ENCODE results near the gene CYP19A1.

The CYP19A1 gene

GRCh38 chr15:51338496-51338895 is at the start of gene CYP19A1:
Gene CYP19A1, minus strand, starts transcription at chr15:51338596. Its CDS starts 95,684 bp downstream, at chr15:51242912.
- no peak for DNase-seq

DNA sequence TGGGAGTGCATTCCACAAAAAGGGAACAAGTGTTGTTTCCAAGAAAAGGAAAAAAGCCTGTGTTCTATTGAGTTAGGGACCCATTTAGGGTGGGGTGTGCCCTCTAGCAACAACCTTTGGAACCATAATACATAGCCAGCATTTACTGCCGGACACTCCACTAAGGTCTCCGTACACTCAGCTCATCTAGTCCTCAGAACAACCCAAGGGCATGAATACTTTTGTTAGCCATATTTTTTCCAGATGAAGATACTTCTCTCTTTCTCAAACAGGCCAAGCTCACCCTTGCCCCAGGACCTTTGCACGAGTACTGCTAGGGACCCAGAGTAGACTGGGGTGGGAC is 49.3 kb upstream of the CYP19A1 start:
- DNase-seq = no peak

DNA sequence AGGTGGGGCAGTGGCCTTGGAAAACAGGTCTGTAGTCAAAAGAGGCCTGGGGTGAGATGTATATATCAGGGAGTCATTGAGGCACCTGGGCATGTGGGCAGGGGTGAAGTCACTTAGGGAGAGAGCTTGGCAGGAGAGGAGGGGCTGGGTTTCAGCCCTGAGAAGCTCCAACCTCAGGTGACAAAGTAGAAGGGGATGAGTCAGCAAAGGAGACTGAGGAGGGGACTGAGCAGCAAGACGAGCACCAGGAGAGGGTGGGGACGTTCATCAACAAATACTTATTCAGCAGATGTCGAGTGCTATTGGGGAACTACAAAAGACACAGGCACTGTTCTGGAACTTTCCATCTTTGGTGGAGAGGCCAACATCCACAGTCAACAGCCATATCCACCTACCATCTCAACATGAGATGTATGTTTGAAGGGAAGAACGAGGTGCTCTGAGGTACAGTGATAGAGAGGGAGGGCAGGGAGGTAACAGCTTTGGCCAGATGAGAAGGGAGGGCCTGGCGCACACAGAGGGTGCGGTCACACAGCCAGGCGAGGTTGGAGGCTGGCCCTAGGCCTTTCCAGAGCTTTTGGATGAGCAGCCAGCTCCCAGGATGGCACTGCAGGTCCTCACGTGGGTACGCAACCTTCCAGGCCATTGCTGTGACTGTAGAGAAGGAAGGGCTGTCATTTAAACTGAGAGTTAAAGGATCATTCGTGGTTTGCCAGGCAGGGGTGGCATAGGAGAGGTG is 48.7 kb upstream of the CYP19A1 start:
- DNase-seq = no peak

DNA sequence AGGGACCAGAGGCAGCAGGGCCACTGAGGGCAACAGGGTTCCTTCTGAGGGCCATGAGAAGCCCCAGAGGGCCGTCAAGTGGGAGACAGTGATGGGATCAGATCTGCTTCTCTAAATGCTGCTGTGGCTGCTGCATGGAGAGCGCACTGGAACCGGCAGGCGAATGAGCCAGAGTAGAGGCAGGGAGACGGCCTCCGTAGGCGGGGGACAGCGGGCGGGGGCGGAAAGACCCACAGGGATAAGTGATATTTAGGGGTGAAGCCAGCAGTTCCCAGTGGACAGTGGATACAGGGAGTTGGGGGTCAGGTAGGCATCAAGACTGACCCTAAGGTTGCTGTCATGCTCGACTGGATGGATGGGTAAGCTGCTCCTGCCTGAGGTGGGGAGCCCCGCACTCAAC is 48.1 kb upstream of the CYP19A1 start:
- no peak for DNase-seq

- no peak for DNase-seq
These were observed 47.6 kb upstream of the CYP19A1 start for GRCh38 chr15:51386029-51386428.

DNA sequence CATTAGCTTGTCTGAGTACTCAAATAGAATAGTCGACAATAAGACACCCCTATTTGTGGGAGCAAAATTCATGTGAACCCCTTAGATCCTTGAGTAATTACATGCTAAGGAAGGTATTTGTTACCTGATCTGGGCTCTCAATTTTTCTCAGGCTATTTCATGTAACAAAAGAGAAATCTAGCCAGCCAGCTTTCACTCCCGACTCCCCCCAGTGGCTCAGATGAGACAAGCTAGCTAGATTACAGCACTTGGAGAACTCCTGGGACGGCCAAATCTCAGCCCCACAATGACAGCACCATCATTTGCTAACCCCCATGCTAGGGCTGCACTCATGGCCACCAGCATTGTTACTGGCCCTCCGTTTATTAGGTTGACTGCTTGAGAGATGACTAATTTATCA is 44.4 kb upstream of the CYP19A1 start:
- DNase-seq = peak; percentile 85

DNA sequence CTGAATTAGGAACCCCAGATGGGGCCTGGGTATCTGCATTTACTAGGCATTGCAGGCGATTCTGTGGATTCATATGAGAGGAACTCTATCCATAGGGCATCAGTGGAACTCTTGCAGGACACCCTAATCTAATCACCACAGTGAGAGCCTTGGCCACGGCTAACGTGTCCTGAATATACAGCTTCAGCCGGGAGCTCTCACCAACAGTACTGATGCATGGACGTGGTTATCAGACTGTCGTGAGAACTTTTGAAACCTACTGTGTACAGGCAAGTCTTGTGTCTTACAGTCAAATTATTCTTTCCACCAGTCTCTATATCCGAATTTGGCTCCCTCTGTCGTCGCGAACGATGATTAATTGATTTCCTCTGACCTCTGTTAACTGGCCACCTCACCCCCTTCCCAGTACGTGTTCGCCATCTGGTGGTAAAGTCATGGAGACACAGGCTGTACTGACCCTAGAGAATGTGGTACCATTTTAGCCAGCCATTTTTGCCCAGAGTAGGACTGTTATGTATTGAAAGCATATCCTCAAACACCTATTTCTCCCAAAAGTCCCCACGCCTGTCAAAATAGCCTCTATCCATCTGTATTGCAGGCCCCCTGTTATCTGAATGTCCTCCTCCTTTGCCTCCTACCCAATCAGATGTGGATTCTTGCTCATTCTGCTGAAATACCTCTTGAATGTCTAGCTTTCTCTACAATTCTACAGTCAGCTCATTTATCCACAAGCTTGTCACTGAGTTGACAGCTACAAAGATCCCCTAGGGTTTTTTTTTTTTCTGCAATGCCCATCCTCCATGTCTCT is 42.8 kb upstream of the CYP19A1 start:
- peak; percentile 34 for DNase-seq

GRCh38 chr15:51379390-51379789 is 41.0 kb upstream of the CYP19A1 start:
- DNase-seq = no peak

DNA sequence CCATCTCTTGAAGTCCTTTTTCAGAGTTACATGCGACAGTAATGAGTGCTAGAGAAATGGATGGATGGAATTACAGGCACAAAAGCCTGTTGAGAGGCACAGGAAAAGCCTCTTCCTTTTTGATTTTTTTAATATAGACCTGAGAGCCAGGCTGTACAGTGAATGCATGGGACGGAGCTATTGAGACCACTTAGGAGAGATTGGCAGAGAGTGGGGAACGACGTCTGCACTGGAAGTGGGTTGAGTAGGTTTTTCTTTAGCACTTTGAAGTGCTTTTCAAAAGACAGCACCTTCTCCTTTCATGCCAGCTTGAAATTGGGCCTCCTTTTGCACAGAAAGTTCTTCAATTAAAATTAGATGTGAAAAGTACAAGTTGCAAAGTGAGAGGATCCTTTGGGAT is 40.0 kb upstream of the CYP19A1 start:
- no peak for DNase-seq

DNA sequence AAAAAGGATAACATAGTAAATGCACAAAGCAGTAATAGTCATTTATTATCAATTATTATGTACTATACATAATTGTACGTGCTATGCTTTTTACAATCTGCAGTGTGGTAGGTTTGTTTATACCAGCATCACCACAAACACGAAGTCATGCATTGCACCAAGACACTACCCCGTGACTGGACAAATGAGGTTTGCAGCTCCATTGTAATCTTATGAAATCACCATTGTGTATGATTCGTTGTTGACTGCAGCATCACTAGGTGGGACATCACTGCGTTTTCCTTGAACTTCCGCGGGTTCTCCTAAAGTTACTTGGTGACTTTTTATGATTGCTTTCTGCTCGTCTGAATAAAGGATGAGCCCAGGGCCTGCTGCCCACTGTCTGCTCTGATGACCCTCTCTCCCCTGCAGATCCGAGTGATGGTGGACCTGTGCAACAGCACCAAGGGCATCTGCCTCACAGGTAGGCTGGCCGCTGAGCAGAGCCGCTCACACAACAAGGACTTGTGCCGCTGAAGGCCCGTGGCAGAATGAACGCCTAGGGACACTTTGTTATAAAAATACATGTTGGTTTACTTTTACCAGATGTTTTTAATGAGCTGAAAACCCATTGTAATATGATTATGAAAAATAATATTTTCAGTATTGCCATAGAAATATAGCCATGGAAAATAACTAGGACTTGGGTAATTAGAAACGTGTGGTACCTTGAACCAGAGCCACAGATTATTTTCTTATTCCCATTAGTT is 38.8 kb upstream of the CYP19A1 start:
- DNase-seq = no peak

GRCh38 chr15:51375966-51376640 is 37.7 kb upstream of the CYP19A1 start:
- DNase-seq = no peak

DNA sequence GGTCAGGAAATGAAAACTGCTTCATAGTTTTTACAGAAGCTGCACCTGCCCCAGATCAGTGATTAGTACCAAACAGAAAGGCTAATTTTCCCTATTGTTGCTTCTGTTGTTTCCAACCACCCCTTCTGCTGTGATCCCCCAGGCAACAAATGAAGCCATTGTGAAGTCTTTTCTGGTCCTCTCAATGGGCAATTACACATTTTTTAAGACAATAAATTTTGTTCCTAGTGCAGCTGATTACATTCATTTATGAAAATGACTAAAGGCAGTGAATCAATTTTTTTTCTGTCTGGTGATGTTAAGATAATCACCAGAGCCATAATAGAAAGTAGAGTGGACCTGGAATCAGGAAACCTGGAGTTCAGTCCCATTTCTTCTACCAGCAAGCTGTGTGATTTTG is 35.7 kb upstream of the CYP19A1 start:
- DNase-seq = no peak

- no peak for DNase-seq
These were observed 32.9 kb upstream of the CYP19A1 start for GRCh38 chr15:51371266-51371665.

GRCh38 chr15:51369451-51369761 is 31.0 kb upstream of the CYP19A1 start:
- no peak for DNase-seq

- no peak for DNase-seq
These were observed 30.5 kb upstream of the CYP19A1 start for GRCh38 chr15:51368751-51369450.

DNA sequence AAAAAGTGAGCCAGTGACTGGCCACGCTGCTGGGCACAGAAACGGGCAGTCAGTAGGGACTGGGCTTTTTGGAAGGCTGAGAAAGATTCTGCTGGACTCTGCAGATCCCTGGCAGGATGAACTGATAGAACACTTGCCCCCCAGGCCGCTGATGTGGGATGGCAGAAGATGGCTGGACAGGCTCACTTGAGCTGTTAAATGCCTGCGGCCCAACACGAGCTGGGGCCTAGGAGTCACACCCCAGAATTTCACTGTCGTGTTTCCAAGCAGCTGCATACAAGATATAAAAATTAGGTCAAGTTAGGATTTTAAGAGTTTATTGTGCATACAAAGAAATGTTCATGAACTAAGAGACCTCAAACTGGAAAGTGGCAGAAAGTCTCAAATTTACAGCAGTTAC is 29.9 kb upstream of the CYP19A1 start:
- DNase-seq = no peak

DNA sequence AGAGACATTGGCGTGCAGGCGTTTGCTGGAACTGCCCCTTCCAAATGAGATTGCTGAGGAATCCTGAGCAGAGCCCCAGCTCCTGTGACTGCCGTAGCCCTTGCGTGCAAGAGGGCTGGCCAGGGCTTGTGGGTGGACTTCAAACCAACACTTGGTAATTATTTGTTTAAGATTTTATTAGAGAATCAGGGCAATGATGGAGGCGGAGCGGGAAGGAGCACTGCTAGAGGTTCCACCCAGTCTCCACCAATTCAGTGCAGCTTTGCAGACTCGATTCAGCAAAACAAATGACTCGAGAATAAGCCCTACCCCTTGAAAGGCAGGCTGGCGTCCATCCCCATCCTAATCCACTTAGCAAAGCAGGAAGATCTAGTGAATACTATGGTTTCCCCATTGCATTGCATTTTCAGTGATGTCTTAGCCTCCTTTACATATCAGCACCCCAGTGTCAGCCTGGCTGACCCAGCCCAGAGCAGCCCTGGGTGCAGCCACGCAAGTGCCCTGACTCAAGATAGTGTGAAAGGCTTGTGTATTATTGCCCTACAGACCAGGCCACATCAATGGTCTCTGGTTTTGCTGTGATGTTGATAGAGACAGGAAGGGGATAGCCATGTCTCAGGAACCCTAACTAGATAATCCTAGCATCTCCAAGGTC is 29.1 kb upstream of the CYP19A1 start:
- DNase-seq = no peak

DNA sequence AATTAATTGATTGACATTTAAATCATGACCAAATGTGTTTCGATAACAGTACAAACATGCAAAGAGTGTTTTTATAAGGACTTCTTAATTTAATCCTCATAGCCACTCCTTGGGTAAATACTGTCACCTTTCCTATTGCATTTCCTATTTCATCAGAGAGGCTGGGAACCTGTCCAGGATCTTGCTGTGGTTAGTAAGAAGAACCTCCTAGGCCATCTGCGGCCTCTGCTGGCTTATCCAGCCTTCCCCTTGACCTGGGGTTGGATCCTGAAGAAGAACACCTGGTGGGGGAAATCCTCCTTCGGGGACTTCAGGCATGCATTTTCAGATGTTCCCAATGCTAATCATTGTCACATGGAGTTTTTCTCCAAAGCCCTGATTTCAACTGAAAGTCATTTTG is 28.5 kb upstream of the CYP19A1 start:
- no peak for DNase-seq

GRCh38 chr15:51366071-51366470 is 27.7 kb upstream of the CYP19A1 start:
- no peak for DNase-seq

- DNase-seq = no peak
These were observed 27.0 kb upstream of the CYP19A1 start for GRCh38 chr15:51365417-51365816.

DNA sequence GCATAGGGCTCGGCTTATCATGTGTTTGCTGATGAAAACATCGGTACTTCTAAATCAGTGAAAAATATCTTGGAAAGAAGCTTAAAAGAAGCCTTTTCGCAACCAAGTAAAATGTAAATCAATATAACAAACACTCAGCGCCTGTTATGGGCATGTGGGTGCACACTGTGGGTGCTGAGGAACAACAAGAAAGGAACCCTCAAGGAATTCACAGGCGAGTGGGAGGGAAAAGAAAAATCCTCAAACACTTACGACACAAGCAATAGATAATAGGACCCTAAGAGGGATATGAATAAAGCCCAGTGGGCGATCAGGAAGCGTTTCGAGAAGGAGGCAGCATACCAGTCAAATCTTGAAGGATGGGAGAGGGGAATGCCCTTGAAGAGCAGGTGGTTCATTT is 25.0 kb upstream of the CYP19A1 start:
- DNase-seq = no peak

- no peak for DNase-seq
These were observed 21.6 kb upstream of the CYP19A1 start for GRCh38 chr15:51359981-51360380.

All from NCI-H2171 treated with DMSO at 0.1 percent for 48 hours (cell line).